Measurements from ENCODE around the gene CHAF1B.
"Not testable (repeated sequence)": the region's sequence is repeated elsewhere in the genome, so short reads cannot be mapped to it uniquely, and the experiment has no call there.

Gene CHAF1B

GRCh38 chr21:36375994-36376393, 9.2 kb upstream of the CHAF1B start:
- no peak for TF ChIP-seq CTCF (IDR thresholded peaks at IDR 0.05; ENCODE audit: borderline replicate concordance, insufficient read depth, low read depth, low read length)

GRCh38 chr21:36377391-36377842, 7.8 kb upstream of the CHAF1B start:
- TF ChIP-seq CTCF (IDR thresholded peaks at IDR 0.05; ENCODE audit: borderline replicate concordance, insufficient read depth, low read depth, low read length), result no peak
- H3K4me3 ChIP-seq (ENCODE audit: low read depth, low read length), result no peak overlapping the region

More at GRCh38 chr21:36375994-36376393, 9.2 kb upstream of the CHAF1B start:
- H3K4me3 ChIP-seq (ENCODE audit: low read depth, low read length), result no peak overlapping the region

GRCh38 chr21:36379251-36379650, 5.9 kb upstream of the CHAF1B start:
- TF ChIP-seq CTCF (IDR thresholded peaks at IDR 0.05; ENCODE audit: borderline replicate concordance, insufficient read depth, low read depth, low read length), result no peak

GRCh38 chr21:36381841-36382589, 3.2 kb upstream of the CHAF1B start:
- no peak for TF ChIP-seq CTCF (IDR thresholded peaks at IDR 0.05; ENCODE audit: borderline replicate concordance, insufficient read depth, low read depth, low read length)
- no peak overlapping the region for H3K4me3 ChIP-seq (ENCODE audit: low read depth, low read length)

More at GRCh38 chr21:36379251-36379650, 5.9 kb upstream of the CHAF1B start:
- no peak overlapping the region for H3K4me3 ChIP-seq (ENCODE audit: low read depth, low read length)

DNA sequence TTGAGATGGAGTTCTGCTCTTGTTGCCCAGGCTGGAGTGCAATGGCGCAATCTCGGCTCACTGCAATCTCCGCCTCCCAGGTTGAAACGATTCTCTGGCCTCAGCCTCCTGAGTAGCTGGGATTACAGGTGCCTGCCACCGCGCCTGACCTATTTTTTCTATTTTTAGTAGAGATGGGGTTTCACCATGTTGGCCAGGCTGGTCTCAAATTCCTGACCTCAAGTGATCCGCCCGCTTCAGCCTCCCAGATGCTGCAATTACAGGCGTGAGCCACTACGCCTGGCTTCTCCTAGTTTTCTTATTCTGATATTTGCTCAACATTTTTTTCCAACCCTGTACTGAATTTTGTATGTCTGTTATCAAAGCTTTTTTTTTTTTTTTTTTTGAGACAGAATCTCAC, 2.5 kb upstream of the CHAF1B start:
- H3K4me3 ChIP-seq (ENCODE audit: low read depth, low read length), result not testable (repeated sequence)

DNA sequence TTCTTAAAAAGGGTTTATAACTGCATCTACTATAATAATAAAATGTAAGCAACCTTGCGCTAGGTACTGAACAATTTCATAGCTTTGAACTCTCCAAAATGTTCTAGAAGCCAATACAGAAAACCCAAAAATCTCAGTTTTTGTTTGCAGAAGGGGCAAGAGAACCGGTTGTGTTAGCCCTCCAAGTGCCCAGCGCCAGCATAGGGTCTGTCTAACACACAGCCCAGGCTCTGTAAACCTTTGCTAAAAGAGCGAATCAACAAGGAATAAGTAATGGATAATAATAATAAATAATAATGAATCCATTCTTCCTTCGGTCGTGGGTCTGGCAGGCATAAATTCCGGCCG, 333 bp upstream of the CHAF1B start:
- peak overlapping the region; percentile 74 for H3K4me3 ChIP-seq (ENCODE audit: low read depth, low read length)
- no peak for TF ChIP-seq CTCF (IDR thresholded peaks at IDR 0.05; ENCODE audit: borderline replicate concordance, insufficient read depth, low read depth, low read length)

DNA sequence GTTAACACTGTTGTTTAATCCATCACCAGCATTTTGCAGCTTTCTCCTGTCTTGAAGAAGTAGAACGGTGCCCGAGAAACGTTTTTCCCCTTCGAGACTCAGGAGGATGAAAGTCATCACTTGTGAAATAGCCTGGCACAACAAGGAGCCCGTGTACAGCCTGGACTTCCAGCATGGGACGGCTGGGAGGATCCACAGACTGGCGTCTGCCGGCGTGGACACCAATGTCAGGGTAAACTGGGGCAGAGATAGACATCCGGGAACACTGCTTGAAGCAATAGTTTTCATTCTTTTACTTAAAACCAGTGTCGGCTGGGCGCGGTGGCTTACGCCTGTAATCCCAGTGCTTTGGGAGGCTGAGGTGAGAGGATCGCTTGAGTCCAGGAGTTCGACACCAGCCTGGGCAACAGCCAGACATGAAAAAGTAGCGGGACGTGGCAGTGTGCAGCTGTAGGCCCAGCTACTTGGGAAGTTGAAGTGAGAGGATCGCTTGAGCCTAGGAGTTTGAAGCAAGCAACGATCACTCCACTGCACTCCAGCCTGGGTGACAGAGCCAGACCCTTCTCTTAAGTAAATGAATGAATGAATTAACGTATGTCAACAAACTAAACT, 945 bp downstream of the CHAF1B start:
- peak overlapping the region; percentile 74 for H3K4me3 ChIP-seq (ENCODE audit: low read depth, low read length)

More for the DNA sequence above, 945 bp downstream of the CHAF1B start:
- no peak for TF ChIP-seq CTCF (IDR thresholded peaks at IDR 0.05; ENCODE audit: borderline replicate concordance, insufficient read depth, low read depth, low read length)
